HG02623 (cell line): ENCODE results near the gene LMO1.

Experiments used
- ATAC-seq: cut with Tn5 transposase; IDR thresholded peaks from one replicate; pipeline ENCODE4 v1.9.1; 2021; ENCODE audit warnings: moderate library complexity; ENCODE audit not compliant: unreplicated experiment

The LMO1 gene

DNA sequence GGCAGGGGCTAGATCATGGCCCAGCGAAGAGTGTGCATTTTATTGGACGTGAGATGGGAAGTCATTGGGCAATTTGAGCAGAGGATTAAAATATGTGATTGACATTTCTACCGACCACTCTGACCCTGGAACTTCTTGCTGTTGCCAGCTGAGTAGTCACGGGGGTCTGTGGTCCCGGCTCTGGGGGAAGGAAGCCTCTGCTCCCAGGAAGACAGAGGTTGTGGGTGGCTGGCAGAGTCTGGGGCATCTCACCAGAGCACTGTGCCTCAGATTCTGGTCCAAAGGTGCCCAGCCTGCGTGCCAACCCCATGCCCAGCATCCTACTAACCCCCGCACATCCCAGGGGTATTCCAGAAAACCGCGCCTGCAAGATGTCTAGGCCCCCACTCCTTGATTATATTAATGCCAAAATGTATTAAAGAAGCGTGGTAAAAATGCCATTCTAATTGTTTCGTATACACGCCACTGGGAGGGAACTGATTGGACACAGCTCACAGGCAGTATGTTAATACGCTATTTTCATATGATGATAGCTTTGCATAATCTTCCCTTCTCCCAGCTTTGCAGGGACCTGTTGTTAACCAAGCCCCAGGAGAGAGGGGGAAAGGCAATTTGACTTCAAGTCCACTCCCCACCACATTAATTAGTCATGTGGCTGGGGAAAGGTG is 25.3 kb upstream of the LMO1 start:
- ATAC-seq, result no peak

DNA sequence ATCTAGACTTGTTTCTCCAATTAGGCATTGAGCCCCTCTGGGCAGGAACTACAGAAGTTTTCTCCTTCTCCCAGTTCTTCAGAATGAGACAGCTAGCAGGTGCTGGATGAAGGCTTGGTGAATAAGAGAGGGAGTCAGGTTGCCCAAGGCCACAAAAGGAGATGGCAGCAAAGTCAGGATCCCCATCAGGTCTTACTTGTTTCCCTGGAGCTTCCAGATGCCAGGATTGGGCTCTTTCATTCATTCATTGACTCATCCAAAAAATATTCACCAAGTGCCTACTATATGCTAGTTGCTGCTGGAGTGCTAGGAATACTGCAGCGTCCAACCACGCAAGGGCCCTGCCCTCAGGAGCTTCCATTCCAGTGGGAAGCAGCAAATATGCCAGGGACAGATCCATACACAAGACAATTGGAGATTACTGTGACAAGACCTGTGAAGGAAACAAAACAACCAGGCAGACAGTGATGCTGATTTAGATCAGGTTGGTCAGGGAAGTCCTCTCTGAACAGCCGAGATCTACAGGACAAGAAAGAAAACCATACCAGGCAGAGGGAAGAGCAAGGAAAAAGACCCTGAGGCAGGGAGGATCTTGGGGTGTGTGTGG is 24.6 kb upstream of the LMO1 start:
- ATAC-seq, result no peak

DNA sequence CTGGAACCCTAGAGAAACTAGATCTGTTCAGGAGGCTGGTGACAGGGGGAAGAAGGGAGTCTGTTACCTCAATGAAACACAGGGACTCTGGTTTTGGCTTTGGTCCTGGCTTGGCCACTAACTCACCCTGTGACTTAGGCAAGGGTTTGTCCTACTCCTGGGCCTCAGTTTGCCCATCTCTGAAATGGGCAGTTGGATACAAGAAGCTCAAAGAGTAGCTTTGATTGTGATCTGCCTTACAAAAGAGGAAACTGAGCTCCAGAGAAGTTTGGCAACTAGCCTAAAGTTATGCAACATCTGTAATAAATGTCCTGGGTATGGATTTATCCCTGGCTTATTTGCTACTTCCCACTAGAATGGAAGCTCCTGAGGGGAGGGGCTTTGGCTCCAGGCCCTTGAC is 24.0 kb upstream of the LMO1 start:
- no peak for ATAC-seq

DNA sequence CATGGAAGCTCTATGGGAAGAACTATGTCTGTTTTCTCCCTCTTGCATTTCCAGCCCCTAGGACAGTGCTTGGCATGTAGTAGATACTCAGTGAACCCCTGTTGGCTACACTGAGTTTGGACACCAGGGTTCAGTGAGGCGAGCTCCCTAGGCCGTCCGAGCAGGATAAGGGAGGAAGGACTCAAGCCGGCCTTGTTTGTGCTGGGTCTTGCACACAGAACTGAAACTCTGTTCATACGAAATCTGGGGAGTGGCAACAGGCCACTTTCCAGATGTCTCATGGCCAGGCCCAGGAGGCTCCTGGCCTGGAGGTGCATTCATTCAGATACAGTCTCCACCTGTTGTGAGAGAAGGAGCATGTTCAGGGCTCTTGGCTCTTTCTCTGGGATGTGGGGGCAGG is 23.6 kb upstream of the LMO1 start:
- ATAC-seq, result no peak

DNA sequence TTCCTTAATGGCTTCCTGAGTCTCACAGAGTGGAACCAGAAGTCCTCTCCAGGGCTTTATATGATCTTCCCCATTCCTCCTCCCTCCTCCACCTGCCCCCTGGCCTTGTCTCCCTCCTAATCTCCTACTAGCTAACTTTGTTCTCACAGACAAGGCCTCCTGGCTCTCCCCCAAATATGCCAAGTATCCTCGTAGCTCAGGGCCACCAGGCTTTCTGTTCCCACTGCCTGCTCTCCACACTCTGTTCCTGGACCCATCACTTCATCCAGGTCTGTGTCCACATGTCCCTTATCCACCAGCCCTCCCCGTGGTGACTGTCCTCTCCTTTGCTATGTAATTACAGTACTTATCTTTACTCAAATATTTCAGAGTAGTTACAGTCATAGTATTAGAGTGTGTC is 23.2 kb upstream of the LMO1 start:
- no peak for ATAC-seq

DNA sequence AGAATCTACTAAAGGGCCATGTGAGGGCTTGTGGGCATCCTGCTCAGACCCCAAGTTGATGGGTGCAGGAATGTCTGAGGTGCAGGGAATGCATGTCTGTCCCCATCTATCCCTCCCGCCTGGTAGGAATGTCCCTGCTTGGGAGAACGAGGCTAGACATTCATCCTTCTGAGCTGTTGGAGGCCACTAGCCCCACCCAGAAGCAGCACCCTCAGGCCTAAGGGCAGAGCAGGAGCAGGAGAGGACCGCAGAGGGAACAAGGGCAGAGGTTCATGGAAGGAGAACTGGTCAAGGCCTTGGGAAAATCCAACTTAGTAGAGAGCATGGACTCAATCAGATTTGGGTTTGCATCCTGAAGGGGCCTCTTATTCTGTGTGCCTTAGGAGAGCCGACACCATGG is 22.1 kb upstream of the LMO1 start:
- ATAC-seq, result no peak

DNA sequence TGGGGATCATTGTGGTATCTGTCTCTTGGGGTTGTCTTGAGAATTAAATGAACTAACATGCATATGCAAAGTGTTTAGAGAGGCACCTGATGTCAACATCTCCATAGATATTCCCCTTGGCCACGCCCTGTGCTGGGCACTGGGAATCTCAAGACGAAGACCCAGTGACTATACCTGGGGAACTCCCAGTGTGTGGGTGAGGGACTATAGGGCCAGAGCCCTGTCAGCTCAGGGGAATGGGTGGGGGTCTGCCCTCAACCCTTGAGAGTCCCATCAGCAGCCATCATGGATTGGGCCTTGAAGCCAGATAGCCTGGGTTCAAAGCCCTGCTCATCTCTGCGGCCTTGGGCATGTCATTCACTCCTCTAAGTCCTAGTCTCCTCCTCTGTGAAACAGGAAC is 21.6 kb upstream of the LMO1 start:
- ATAC-seq, result no peak

DNA sequence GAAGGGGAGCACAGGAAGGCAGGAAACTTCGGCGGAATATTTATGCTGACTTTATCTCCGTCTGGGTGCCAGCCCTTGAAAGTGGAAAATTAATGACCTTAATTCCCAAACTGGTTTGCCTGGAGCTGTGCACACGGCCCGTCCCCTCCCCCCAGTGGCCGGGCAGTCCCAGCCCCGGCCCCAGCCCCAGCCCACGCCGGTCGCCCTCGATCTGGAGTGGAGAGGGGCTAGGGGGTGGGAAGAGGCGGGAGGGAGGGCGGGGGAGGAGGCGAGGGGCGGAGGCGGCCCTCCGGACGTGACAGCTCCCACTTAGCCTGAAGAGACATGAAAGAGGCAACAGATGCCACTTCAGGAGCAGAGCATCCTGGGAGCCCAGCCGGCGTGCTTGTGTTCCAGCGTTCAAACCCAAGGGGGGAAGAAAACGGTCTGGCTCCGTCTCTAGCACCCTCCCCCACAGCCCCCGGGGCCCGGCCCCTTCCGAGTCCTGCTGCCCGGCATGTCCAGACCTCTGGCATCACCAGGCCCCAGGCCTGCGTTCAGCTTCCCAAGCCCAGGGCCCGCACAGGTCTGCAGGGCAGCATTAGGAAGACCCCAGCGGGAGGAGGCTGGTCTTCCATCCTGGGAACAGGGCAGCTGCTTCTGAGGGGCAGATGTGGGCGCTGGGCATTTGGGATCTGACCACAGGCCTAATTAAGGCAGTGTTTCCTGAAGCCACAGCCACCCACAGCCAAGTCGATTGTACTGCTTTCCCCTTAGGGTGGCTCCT is 20.0 kb upstream of the LMO1 start:
- no peak for ATAC-seq

DNA sequence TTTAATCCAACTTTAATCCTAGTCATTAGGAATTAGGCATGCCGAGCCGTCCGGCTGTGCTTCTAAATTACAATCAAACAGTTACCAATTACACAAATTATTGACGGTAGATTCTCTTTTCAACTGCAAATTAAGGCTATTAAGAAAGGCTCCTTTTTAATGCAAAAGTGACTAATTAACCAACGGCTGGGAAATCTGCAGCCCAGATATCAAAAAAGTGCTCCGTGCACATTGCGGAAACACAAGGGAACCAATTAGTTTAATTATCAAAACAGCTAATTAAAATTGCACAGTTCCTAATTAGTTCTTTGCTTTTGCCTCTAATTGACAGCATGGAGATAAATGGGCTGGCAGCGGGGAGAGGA is 19.4 kb upstream of the LMO1 start:
- ATAC-seq, result no peak

DNA sequence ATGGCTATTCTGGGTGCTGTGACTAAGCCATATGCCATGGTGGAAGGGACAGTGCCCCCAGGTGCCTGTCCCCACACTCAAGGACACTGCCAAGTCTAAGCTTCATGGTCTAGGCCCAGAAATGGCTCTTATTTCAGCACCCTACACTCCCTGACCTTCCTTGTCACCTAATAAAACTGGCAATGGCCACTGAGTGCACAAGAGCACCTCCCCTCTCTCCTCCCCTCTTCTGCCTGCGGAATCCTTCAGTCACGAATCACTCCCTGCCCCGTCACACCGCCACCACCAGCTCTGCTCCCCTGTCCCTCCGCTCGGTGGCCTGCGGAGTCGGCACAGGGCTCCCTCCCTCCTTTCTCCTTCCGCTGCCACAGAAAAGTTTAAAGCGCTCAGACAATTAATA is 19.0 kb upstream of the LMO1 start:
- no peak for ATAC-seq

DNA sequence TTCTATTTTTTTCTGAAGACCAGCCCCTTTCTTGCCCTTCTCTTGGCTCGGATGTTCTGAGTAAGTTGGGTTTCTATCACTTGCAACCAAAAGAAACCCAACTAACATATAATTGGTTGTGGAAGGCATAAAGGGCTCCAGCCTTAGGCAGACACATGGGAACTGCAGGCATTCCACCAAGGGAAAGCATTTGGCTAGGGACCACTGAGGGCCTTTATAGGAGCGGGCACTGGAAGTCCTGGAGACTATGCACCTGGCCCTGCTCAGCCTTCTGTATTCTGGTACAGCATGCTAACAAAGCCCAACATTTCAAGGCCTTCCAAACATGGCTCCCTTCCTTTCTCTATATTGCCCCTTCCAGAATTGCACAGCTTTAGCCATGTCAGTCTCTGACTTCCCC is 17.6 kb upstream of the LMO1 start:
- no peak for ATAC-seq

DNA sequence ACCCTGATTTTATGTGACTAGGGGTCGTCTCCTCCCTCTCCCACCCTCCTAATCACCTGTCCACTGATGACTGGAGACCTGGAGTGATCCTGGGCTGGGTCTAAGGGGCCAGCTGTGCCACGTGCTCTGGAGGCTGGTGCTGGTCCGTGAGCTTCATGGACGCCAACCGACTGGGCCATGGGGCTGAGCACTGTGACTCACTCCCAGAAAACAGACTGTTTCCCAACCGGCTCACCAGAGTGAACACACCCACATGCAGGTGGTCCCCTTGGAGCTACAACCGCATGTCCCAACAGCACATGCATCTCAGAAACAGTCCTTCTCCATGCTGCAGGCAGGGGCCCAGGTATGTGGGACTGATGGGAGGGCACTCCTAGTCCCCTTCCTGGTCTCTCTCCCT is 14.0 kb upstream of the LMO1 start:
- ATAC-seq, result no peak

DNA sequence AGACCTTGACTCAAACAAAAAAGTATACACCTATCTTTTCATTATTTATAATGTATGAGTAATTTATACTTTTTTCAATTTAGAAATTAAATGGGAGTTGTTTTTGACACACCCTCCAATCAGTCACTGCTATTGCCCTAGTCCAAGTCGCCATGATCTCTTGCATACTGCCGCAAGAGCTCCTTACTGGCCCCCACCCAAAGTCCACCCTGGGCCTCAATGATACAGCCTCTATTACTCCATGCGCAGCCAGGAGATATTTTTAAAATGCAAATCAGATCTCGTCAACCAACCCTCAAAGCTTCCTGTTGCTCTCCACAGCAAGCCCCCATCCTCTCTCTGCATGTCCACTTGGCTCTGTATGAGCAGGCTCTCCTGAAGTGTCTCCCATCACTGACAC is 12.8 kb upstream of the LMO1 start:
- ATAC-seq, result no peak

DNA sequence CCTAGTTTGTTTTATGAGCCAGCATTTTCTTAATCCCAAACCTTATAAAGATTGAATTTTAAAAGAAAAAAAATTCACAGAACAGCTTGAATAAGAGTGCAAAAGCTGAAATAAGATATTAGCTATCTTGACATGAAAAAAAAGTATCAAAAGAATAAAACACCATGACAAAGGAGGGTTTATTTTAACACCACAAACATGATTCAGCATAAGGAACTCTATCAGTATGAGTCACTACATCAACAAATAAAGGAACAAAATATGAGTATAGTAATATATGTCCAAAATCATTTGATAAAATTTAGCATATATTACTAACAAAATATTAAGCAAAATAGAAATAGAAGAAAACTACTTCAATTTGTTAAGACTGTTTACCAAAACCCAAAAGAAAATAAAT is 9.6 kb upstream of the LMO1 start:
- ATAC-seq, result no peak

DNA sequence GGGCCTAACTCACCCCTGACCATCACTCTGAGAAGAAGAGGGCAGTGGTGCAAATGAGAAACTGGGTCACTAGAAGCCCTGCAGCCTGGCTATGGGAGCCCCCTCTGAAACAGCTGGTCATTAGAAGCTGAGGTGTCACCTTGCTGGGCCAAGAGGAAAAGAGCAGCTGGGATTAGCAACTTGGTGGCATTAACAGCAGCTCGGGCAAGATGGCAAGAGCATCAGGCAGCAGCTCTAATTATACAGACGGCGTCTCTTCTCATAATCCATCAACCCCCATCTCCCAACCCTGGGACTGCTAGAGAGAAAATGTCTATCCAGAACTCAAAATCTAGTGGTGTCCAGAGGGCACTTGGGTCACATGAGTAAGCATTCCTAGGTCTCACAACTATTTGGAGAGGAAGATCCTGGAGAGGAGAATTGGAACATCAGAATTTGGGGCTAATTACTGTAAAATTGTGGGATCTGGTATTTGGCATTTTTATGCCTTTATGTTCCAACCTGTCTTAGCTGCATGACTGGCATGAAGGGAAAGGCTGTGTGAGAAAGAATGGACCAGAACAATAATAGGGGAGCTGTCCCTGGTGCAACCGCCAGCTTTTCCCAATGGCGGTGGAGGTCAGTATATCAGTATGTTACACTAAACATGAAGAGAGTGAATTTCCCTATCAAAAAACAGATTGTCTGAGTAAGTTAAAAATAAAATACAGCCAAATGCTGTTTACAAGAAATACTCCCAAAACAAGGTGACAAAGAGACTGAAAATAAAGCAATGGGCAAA is 7.6 kb upstream of the LMO1 start:
- ATAC-seq, result no peak

DNA sequence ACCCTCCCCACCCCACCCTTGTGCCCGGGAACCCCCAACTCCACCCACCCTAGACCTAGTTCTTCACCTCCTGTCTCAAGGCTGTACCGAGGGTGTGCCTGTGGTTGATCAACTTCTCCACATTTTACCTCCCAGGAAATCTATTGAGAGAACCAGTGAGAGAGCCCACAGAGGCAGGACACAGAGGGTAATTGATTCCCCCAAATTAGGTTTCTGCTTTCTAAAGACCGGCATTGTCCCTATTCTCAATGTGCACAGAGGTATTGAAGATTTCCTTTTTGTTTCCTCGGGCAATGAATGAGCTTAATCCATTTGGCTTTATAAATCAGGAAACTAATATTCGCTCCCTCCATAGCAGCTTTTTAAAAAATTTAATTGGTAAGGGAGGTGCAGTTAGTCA is 6.0 kb upstream of the LMO1 start:
- no peak for ATAC-seq

DNA sequence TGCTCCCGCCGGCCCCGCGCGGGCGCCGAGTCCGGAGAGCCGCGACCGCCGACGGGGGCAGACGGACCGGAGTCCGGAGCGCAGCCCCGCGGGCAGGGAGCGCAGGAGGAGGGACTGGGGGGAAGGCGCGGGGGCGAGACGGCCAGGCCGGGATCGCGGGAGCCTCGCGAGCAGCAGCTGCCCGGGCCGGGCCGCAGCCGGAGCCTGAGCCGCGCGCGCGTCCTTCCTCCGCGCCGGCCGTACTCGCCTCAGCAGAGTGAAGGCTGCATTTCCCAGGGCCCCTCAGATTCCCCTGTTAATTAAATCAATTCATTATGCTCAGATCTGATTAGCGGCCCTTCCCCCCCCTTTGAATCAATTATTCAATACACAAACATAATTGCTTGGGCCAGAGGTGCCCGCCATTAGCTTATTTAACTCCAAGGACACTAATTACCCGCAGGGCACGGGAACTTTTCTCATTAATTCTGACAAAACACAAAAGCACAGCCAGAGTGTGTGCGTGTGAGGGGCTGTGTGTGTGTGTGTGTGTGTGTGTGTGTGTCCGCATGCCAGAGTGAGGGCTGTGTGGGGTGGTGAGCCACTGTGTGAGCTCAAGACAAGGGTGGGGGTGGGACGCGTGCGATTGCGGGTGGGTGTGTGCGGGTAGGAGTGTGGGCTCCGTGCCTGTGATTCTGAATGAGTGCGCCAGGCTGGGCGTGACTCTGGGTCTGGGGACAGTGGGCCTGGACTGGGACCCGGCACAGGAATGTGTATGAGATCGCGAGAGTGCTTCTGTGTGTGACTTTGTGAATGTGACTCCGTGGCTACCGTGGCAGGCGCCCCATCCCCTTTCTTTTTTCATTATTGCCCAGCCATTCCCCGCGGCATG is 5.1 kb upstream of the LMO1 start:
- no peak for ATAC-seq

DNA sequence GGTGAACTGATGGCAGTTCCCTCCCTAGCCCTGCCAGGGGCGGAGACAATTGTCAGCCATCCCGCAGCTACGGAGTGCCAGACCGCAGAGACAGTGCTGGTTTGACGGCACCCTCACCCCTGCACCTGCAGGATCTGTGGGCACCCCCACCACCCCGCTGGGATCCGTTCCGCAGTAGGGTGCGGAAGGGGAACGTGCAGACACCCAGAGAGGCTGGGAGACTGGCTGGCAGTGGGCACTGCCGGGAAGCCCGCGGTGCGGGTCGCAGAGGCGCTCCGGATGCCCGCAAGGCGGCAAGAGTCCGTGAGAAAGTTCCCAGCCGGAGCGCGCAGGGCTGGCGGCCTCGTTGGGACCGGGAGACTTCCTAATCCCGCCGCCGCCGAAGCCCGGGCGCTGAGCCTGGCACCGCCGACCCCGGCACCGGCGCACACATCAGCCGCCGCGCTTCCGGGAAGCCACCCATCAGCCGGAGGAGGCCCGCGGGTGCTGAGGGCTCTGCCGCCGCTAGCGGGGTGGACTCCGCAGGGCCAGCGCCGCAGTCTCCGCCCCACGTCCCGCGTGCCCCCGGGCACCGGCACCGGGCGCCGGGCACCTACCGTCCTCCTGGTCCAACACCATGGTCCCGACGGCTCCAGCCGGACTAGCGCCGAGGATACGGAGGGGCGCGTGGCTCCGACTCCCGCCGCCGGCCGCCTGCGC is 4.3 kb upstream of the LMO1 start:
- no peak for ATAC-seq

DNA sequence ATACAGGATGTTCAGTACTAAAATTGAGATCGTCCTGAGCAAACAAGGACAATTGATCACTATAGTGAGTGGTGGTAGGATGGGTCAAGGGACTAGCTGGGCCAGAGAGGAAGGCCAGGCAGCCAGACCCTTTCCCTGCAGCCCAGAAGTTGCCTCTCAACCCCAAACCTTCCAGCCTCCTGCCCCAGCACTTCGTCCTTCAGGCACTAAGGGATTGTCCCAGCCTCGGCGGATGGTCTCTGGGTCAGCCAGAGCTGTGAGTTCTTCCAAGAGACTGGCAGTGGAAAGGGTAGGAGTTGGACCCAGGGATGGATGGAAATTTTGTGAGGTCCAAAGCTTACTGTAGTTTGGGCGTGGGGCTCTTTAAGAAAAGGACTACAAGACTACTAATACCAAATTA is 3.6 kb upstream of the LMO1 start:
- no peak for ATAC-seq
